HG03442 (cell line): ENCODE measurements around the gene STEAP1B.

Experiments used
- ATAC-seq: cut with Tn5 transposase; IDR thresholded peaks from one replicate; pipeline ENCODE4 v1.9.1; 2021; ENCODE audit warnings: mild to moderate bottlenecking, moderate library complexity; ENCODE audit not compliant: unreplicated experiment

STEAP1B gene

DNA sequence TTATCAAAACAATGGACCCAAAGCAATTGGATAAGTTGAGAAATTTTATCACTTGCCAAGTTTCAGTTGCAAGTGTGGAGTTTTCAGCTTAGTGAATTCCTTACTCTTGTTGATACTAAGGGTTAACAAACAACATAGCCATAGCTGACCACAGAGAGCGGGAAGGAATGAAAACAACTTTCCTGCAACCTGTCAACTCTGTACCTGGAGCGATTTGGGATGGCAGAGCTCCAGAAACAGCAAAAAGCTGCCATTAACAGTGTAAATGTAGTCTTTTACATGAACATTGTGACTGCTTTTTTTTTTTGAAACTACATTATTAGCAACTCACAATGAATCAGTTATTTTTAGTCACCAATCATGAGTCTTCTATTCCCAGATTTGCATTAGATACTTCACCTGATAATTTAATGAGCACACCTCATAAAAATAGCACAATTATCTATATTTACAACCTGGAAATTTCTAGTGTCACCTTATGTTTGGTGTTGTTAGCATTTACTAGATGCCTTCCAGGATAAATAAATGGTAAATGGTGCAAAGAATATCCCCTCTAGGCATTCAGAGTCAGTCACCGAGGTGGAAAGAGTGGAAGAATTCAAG is 95.5 kb downstream of the STEAP1B start:
- ATAC-seq, result no peak

DNA sequence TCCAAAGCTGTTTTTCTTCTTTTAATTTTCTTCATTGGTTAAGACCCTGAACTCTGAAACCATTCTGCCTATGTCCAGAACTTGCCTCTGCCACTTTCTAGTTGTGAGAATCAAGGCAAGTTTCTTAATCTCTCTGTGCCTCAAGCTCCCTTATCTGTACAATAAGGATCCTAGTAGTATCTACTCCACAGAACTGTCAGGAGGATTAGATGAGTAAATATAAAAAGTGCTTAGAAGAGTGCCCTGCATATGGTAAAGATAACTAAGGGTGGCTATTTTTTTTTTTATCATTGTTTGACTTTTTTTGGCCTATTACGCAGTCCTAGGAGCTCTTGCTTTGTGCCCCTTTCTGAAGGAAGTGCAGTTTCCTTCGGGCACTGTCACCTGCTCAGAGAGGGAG is 96.6 kb downstream of the STEAP1B start:
- ATAC-seq, result no peak

DNA sequence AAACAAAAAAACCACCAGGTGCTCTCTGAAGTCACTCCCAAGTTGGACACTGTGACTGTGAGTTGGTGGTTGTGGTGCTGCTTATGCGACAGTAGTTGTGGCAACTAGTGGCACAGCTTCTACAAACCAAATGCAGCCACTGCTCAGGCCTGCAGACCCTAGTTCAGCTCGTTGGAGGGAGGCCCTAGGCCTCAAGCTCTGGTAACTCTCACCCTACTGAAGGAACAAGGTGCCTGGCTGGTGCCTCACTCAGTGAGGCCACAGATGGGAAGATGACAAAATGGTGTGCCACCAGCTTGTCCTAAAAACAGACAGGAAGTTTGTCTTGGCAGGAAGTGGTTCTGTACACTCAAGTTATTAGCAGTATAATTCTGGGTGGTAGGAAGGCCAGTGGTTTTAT is 97.7 kb downstream of the STEAP1B start:
- ATAC-seq, result no peak

DNA sequence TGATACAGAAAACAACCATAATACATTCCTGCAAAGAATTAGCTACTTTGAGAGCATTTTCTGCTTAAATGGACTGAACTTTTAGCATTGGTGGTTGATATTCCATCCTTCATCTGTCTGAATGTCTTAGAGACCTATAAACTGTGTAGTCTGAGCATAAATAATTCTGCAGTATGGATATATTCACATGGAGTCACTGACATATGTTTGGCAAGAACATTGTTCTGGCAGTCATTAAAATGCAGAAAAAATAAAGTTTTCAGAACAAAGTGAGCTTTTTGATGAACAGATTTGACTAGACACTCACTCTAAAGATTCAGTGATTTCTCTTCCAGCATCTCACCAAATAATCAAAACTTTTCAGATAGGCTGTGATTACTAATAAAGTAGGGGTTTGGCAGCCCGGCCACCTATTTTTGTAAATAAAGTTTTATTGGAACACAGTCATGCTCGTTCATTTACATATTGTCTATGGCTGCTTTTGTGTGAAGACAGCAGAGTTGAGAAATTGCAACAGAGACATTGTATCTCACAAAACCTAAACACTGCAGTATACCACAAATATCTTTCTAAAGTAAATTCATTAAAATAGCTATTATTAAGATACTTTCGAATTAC is 98.9 kb downstream of the STEAP1B start:
- no peak for ATAC-seq

DNA sequence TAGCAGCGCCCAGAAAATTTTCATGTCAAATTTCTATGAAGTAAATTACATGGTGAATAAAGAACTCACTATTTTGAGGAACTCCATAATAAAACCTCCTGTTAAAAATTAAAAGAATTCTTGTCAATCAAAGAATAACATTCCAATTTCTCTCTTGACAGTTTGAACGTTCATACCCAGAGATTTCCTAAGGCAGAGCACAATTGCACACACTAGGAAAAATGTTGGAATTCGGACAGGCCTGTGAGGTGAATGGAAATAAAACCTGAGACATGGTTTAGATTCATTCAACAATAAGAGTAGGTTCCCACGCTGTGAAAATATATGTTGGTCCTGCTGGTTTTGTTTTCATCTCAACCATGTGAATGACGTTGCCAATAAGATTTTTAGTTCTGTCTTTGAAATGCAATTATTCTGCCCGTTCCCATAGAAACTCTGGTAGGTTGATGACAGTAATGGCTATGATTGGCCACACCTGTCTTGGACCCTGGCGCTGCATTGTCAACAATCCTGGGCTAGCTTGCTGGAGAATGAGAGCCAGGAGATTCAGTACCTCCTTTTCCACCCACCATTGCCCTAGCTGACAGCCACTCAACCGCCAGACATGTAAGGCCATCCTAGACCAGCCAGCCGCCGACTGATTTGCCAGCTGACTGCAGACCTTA is 99.7 kb downstream of the STEAP1B start:
- no peak for ATAC-seq

DNA sequence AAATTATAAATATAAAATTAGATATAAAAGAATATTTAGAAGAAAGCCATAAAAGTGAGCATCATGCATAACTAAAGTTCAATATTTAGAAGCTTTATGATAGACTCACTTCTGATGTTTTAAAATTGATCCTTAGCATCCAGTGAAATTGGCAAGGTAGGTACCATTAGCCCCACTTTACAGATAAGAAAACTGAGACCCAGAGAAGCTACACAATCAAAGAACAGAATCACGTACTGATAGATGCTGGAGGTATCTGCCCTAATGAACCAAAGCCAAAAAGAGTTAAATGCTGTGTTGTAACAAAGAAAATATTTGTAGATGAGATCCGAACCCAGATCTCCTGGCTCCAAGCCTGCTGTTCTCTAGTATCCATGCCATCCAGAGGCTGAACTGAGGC is 100.4 kb downstream of the STEAP1B start:
- ATAC-seq, result no peak

DNA sequence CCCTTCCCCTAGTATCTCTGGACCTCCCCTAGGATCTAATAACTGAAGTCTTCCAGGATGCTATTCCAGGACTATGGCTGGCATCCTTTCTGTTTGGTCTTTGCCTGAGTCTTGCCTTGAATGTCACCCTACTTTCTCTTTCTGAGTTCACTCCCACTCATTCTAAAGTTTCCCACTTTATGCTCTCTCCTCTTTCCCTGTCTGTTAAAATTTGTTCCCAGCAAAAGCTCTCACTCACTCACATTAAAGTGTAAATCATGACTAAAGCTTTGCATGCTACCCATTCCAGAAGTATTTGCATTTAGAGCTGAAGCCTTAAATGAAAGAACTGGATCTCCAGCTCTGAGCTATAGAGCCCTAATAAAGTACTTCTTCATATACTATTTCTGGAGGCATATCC is 100.9 kb downstream of the STEAP1B start:
- ATAC-seq, result no peak

DNA sequence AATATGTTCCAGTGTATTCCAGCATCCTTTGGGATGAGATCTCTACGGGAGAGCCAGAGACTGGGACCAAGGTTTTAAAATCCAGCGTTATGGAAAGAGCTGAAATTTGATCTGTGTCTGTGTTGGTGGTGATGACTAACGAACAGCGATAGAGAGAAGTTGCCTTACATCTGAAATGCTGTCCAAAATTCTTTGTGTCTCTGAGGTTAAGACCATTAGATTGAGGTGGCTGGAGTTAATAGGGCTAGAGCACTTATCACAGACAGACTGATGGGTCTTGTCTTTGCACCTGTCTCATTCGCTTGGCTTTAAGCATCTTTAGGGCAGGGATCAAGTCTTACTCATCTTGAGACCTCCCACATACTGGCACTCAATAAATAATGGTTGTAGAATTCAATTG is 102.0 kb downstream of the STEAP1B start:
- ATAC-seq, result no peak

DNA sequence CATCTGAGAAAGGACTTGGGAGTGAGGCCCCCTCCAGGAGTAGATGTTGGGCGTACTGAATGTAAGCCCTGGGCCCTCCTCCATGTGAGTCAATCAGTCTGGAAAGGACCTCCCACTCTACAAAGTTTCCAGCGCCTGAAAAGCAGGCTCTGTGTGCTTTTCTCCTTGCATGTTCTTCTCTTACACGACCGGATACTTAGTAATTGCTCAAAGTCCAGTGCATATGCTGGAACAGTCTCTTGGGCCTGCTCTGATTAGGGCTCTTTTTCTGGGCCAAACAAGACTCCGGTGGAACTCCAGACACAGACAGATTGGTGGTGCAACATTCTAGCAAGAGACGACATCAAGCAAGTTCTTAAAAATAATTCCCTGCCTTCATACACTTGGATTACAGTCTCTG is 104.8 kb downstream of the STEAP1B start:
- no peak for ATAC-seq

DNA sequence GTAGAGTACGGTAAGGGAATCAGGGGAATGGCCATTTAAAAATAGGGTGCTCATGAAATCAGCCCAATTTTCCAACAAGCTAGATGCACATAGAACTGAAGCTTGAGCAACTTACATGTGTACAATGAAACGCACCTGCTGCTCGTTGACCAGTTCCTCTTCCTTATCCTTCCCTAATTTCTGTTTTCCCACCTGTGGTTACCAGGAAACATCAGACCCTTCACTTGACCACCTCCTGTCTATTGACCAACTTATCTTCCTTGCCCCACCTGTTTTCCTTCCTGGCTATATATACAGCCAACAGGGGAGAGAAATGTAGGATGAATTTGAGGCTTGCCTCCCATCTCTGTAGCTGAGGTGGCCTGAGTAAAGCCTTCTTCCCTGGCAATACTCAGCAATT is 105.2 kb downstream of the STEAP1B start:
- ATAC-seq, result no peak

DNA sequence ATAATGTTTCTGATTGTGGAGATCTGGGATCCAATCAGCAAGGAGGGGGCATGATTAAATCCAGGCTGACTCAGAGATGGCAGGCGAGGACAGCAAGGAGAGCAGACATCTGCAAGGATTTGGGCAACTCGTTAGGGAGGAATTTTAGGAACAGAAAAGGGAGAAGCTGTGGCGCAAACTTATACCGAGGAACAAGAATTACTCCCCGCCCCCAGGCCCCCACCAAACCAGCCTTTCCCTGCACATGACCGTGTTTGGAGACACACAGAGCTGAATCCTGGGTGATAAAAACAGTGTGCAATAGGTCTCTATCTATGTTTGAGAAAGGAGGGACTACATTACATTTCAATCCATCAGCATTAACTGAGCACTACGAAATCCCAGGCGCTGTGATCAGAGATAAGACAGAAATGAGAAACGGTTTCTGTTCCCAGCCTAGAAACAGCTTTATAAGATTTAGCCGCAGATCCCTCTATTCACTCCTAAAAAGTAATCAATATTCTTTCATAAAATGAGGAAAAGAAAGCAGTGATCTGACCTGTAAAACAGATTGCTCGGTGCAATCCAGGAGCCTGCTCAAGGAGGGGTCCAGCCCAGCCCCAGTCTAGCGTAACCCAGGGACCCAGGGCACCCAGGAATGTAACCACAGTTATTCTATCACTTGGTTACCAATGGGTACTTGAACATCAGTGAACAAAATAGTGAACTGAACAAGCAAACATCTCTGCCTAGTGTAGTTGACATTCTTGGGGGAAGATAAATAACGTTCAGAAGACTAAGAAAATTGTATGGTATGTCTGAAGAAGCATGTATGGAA is 105.9 kb downstream of the STEAP1B start:
- no peak for ATAC-seq

DNA sequence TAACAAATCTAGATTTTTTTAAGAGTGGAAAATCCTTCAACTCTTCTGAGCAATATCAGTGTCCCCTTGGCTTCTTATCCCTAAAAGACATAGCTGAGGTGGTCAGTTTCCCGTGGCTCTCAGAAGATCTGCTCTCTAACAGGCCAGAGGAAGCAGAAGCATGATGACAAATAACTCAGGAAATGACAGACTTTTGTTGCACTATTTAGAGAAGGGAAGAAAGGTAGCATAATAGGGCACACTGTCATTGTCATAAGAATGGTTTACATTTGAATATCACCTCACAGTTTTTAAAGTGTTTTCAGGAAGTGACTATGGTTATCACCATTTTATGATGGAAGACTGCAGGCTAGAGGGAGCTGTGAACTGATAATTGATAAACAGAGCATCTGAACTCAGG is 109.5 kb downstream of the STEAP1B start:
- no peak for ATAC-seq

DNA sequence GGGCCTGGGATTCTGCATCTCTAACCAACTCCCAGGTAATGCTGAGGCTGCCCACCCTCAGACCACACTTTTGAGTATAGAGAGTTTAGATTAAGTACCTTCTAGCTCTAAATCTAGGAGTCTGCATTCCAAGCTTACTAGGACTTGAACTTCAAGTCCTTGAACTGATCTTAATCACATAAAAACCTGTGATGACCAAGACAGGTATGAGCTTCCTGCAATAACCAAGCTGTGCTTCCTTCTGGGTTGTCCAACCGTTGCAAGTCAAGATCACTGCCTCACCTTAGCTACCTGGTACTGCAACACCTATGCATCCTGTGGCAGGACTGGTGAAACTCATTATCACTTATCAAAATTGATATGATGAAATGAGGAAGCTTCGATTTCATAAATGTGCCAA is 110.1 kb downstream of the STEAP1B start:
- ATAC-seq, result no peak

DNA sequence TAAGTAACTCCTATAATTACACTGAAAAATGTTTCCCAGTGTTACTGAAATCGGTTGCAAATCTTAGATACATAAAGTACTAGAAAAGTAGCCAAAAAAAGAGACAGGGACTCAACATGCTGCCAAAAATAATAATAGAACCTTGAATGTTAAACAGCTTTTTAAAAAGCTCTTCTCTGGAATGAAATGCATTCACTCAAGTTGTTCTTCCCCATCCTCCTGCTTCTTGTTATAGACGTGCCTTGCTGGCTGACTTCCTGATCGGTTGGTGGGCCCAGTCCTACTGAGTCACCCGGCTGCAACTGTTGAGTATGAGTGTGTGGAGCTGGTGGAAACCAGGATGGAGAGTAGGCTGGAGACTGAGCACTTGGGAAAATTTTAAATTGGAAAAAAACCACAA is 112.4 kb downstream of the STEAP1B start:
- ATAC-seq, result no peak

DNA sequence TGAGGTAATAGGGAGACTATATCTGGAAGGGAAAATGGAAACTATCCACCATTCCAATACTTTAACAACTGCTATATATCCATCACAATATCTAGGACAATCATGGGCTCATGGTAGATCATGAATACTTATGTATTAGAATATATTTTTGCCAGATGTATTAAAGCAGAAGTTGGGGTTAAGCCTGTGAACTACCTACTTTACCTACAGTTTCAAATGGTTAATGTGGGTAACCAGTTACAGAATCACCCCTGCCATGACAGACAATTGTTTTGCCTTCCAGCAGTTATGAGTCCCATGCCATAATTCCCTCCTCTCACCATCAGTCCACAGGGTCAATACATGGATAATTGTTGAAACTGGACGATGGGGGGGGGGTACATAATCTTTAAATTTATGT is 113.1 kb downstream of the STEAP1B start:
- peak; percentile 46 for ATAC-seq

DNA sequence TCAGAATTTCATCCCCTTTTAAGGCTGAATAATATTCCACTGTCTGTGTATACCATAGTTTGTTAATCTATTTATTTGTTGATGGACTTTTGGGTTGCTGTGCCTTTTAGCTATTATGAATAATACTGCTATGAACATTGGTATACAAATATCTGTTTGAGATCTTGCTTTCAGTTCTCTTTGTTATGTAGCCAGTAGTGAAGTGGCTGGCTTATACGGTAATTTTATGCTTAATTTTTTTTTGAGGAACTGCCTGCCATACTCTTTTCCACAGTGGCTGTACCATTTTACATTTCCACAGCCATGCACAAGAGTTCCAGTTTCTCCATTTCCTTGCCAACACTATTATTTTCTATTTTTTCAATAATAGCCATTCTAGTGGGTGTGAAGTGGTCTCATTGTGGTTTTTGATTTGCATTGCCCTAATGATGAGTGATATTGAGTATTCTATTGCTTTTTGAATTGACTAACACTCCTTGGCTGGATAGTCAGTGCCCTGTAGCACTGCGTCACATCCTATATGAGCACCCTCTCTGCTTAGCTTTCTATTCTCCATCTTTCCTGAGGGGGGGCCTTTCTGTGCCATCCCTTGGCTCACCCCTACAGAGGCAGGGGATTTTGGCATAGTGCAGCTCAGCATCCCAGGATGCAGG is 113.7 kb downstream of the STEAP1B start:
- peak; percentile 73 for ATAC-seq

DNA sequence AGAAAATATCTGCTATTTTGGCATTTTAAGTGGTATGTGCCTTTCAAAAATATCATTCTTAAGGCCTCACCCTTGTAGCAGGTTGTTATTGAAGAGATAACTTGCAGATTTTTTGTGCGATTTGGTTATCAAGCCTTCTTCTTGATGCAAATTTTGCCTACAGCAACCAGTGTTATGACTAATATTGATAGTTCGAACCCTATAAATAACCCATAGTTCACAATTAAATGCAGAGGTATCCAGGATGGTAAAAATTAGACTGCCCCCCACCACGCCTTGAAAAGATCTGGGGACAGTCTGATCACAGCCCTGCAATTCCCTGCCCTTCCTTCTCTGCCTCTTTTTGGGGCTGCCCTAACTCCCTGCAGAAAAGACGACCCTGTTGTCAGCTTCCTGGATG is 114.7 kb downstream of the STEAP1B start:
- ATAC-seq, result no peak

DNA sequence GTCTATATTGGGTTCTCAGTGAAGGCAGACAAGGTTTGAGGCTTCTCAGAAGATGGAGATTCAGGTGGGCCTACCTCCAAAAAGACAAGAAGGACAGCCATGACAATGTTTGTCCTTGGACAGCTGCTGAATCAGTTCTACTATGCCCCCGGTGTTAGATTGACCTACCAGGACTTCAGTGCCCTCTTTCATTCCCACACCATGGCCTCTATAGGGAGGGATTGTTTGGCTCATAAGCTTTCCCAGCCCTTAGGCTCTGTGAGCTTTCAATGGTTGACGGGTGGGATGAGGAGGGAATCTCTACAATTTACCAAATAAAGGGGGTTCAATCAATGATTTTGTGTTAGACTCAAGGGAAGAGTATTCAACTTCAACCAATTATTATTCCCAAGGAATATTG is 119.7 kb downstream of the STEAP1B start:
- no peak for ATAC-seq

DNA sequence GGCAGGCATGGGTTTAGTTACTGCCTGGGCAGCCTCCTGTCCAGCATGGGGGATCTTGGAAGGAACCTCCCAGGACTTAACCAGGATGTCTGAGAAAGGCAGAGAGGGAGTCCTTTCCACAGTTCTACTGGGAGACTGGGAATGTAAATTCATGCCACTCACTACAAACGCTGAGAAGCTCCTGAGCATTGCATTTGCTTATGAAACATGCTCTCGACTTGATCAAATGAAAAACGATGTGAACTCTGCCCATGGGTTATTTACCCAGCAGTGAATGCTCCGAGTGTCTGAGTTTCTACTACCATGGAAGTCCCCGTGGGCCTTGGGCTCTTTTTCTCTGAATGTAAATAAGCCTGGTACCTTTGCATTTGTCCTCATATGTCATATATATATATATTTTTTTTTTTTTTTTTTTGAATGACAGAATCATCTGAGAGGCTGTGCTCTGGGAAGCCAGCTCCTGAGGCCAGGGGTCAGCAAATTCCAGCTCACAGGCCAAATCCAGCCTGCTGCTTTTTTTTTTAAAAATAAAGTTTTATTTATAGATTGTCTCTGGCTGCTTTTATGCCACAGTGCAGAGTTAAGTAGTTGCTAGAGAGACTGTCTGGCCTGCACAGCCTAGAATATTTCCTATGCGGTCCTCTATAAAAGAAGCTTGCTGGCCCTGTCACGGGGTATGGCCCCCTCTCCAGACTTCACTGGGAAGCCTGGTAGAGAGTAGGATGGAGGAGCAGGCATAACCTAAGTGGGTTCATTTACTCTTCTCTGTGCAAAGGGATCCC is 121.6 kb downstream of the STEAP1B start:
- ATAC-seq, result no peak

DNA sequence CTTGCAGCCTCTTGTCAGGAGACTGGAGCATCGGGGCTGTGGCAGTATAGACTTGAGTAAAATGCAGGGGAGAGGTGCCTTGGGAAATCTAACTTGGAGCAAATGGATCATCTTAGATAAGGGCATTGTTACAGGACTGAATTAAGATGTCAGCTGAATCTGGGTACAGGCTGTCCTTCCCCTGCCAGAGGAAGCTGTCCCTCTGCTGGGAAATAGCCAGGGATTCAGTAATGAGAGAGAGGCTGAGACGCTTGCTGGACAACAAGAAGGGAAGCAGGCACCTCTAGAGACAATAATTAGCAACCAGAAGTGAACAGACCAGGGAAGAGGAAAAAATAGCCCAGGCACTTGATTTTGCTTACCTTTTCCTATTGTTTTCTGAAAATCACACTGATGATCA is 122.3 kb downstream of the STEAP1B start:
- ATAC-seq, result no peak
